K562 (cell line): ENCODE results near the gene DNAJB6. TPM values are rescaled to one million over a fixed set of nuclear protein-coding genes. Genes with fewer than 3 reads are reported as not detected.

Source experiments
- C11orf30 ChIP-seq: fragments of 450-650 bp; IDR thresholded peaks from 2 replicates; pipeline ENCODE4 v1.6.1; 2016; ENCODE audit warnings: low read depth, mild to moderate bottlenecking
- CHCHD3 ChIP-seq: fragments of 250-450 bp; sonication (Bioruptor Pico); IDR thresholded peaks from 2 replicates; pipeline ENCODE4 v2.1.2; 2022; ENCODE audit warnings: mild to moderate bottlenecking
- HMGN3 ChIP-seq: IDR thresholded peaks from 2 replicates; pipeline ENCODE4 v1.6.1; 2011; ENCODE audit warnings: borderline replicate concordance, low read depth, mild to moderate bottlenecking, mixed read lengths, low read length; ENCODE audit not compliant: insufficient read length; ENCODE audit errors: extremely low read depth
- KLF13 ChIP-seq: fragments of 450-650 bp; IDR thresholded peaks from 2 replicates; pipeline ENCODE4 v1.6.1; 2016; ENCODE audit warnings: missing genetic modification characterization, low read depth, mild to moderate bottlenecking, missing compliant biosample characterization, moderate library complexity, borderline replicate concordance
- MAZ ChIP-seq, 2 experiments: fragments of 450-650 bp in 1 of 2; sonication (generic) in 1 of 2; formaldehyde crosslinking; IDR thresholded peaks in 1 of 2; conservative IDR thresholded peaks in 1 of 2; 2 replicates each; pipeline versions ENCODE4 v1.4.0 to v1.5.0; 2020; ENCODE audit warnings: mild to moderate bottlenecking in 1 of 2, missing genetic modification reagents in 1 of 2
- PBX2 ChIP-seq, 2 experiments: IDR thresholded peaks in 1 of 2; conservative IDR thresholded peaks in 1 of 2; 2 replicates each; pipeline ENCODE4 v1.6.1; 2016; ENCODE audit warnings: low read depth in 2 of 2, mild to moderate bottlenecking in 1 of 2, missing compliant biosample characterization in 1 of 2, missing genetic modification characterization in 1 of 2, moderate library complexity in 1 of 2
- SOX6 ChIP-seq: fragments of 450-650 bp; IDR thresholded peaks from 2 replicates; pipeline ENCODE4 v1.6.1; 2014; ENCODE audit warnings: mild to moderate bottlenecking
- STAG1 ChIP-seq: sonication (generic); formaldehyde crosslinking; IDR thresholded peaks from 2 replicates; pipeline ENCODE4 v1.5.0; 2020; ENCODE audit warnings: missing genetic modification reagents, borderline replicate concordance
- ZBTB9 ChIP-seq: fragments of 450-650 bp; formaldehyde crosslinking; IDR thresholded peaks from 2 replicates; pipeline ENCODE4 v1.4.0; 2020; ENCODE audit warnings: mild to moderate bottlenecking, moderate library complexity
- ZNF639 ChIP-seq, 2 experiments: fragments of 200-800 bp in 1 of 2; sonication (Bioruptor generic) in 1 of 2; sonication (generic) in 1 of 2; formaldehyde crosslinking in 1 of 2; IDR thresholded peaks in 1 of 2; conservative IDR thresholded peaks in 1 of 2; 2 replicates each; pipeline versions ENCODE4 v1.5.0 to v1.6.1; 2016 to 2020; ENCODE audit warnings: missing compliant biosample characterization in 1 of 2, missing genetic modification characterization in 1 of 2, missing genetic modification reagents in 1 of 2
- polyA plus RNA-seq, 8 experiments: library from polyadenylated mRNA; depleted of rRNA in 4 of 8; stranded (reverse) in 5 of 8; unstranded in 3 of 8; fragments of >200 nt; fragmentation: Nextera tagmentation in 2 of 8; fragmentation: Illumina TruSeq in 1 of 8; extraction: Ambion mirVana in 2 of 8; extraction: Trizol in 1 of 8; gene quantifications; 2 replicates each; pipeline versions ENCODE4 v1.2.1 to v1.2.3, GENCODE V29; 2011 to 2014; ENCODE audit warnings: inconsistent platforms in 1 of 8, missing spikeins in 1 of 8
- total RNA-seq, 7 experiments: library from RNA; depleted of rRNA in 6 of 7; stranded (reverse); fragments of >200 nt in 6 of 7; fragmentation: Illumina TruSeq in 2 of 7; extraction: Trizol in 2 of 7; gene quantifications; 2 replicates each; pipeline versions ENCODE4 v1.2.1 to v1.2.3, GENCODE V29; 2011 to 2021; ENCODE audit warnings: low replicate concordance in 1 of 7
- TF ChIP-seq, protein P1 (sequence below): sonication (generic); formaldehyde crosslinking; IDR thresholded peaks from 2 replicates; pipeline ENCODE4 v1.5.0; 2020; ENCODE audit warnings: missing genetic modification reagents
- TF ChIP-seq, protein P2 (sequence below): fragments of 200-800 bp; sonication (Bioruptor generic); IDR thresholded peaks from 2 replicates; pipeline ENCODE4 v1.6.1; 2016; ENCODE audit warnings: missing genetic modification characterization, missing compliant biosample characterization

DNAJB6 gene
- total and polyA plus RNA-seq, 9 of the 15 experiments (the other 6 are each of a cell fraction or from before 2014, with no cell fraction given), result 84.5 to 158 (median 135) TPM

GRCh38 chr7:157337316-157338149 lies 729 bp downstream of the DNAJB6 start (continued):
- TF ChIP-seq, protein P1, sequence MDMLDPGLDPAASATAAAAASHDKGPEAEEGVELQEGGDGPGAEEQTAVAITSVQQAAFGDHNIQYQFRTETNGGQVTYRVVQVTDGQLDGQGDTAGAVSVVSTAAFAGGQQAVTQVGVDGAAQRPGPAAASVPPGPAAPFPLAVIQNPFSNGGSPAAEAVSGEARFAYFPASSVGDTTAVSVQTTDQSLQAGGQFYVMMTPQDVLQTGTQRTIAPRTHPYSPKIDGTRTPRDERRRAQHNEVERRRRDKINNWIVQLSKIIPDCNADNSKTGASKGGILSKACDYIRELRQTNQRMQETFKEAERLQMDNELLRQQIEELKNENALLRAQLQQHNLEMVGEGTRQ (CRISPR knock-in tag), result peak; percentile 3; the same call in 1 of the 2 replicates
- TF ChIP-seq ZBTB9 (CRISPR knock-in tag) (no peak), C11orf30 (no peak), CHCHD3 (no peak), STAG1 (no peak), ZNF639 (CRISPR knock-in tag; conservative IDR thresholded peaks at IDR 0.05 in 1 of 2, IDR thresholded peaks at IDR 0.05 in 1 of 2) (0 out of 4 replicates have a peak, but pooled peaks of 1 of the 2 experiments have one; percentile 11), SOX6 (no peak), PBX2 (CRISPR knock-in tag; IDR thresholded peaks at IDR 0.05; ENCODE audit: low read depth) (no peak), PBX2 (tag; conservative IDR thresholded peaks at IDR 0.05; ENCODE audit: low read depth) (no peak), KLF13 (tag) (no peak), MAZ (CRISPR knock-in tag; conservative IDR thresholded peaks at IDR 0.05 in 1 of 2, IDR thresholded peaks at IDR 0.05 in 1 of 2) (peak in 1 of 2 experiments; percentile 42; a peak in 1 of 4 replicates), HMGN3 (peak; percentile 30)
- TF ChIP-seq, protein P2, sequence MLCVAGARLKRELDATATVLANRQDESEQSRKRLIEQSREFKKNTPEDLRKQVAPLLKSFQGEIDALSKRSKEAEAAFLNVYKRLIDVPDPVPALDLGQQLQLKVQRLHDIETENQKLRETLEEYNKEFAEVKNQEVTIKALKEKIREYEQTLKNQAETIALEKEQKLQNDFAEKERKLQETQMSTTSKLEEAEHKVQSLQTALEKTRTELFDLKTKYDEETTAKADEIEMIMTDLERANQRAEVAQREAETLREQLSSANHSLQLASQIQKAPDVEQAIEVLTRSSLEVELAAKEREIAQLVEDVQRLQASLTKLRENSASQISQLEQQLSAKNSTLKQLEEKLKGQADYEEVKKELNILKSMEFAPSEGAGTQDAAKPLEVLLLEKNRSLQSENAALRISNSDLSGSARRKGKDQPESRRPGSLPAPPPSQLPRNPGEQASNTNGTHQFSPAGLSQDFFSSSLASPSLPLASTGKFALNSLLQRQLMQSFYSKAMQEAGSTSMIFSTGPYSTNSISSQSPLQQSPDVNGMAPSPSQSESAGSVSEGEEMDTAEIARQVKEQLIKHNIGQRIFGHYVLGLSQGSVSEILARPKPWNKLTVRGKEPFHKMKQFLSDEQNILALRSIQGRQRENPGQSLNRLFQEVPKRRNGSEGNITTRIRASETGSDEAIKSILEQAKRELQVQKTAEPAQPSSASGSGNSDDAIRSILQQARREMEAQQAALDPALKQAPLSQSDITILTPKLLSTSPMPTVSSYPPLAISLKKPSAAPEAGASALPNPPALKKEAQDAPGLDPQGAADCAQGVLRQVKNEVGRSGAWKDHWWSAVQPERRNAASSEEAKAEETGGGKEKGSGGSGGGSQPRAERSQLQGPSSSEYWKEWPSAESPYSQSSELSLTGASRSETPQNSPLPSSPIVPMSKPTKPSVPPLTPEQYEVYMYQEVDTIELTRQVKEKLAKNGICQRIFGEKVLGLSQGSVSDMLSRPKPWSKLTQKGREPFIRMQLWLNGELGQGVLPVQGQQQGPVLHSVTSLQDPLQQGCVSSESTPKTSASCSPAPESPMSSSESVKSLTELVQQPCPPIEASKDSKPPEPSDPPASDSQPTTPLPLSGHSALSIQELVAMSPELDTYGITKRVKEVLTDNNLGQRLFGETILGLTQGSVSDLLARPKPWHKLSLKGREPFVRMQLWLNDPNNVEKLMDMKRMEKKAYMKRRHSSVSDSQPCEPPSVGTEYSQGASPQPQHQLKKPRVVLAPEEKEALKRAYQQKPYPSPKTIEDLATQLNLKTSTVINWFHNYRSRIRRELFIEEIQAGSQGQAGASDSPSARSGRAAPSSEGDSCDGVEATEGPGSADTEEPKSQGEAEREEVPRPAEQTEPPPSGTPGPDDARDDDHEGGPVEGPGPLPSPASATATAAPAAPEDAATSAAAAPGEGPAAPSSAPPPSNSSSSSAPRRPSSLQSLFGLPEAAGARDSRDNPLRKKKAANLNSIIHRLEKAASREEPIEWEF (CRISPR knock-in tag), result no peak
